GM19099 (cell line): ENCODE measurements around the gene D2HGDH.

Experiments
- POLR2A ChIP-seq: IDR thresholded peaks from 3 replicates; pipeline ENCODE4 v1.6.1; 2011; ENCODE audit warnings: low read depth; ENCODE audit not compliant: insufficient read length; ENCODE audit errors: extremely low read depth

The D2HGDH gene

GRCh38 chr2:241808051-241808720, 73.8 kb downstream of the D2HGDH start:
- TF ChIP-seq POLR2A: no peak

DNA sequence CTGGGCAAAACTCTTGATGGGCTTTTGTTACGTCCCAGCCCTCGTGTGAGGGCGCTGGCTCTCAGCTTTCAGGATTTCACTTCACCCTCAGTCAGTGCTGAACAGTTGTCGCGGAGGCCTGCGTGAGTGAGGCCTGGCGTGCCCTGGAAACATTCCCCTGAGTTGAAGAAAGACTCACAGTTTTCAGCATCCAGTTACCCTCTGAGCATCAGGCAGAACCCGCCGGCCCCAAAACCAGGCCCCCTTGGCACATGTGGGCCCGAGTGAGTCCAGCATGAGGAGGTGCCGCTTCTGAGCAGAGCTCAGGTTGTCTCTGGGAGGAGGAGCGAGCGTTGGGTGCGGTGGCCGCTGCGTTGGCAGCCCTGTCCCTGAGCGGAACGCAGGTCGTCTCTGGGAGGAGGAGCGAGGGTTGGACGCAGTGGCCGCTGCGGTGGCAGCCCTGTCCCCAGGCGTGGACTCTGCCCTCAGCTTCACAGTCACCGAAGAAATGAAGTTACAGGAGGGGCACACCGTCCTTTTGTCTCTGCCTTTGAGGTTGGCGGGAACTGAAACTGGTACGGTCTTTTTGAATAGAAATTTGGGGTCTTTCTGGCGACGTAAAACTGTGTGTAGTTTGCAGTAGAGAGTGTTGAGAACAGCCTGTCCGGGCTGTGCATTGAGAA, 74.4 kb downstream of the D2HGDH start, which contains the start of gene NEU4:
Gene NEU4, plus strand, starts transcription at position 473 of the 662 bp plus-strand sequence. CDS start 5,292 bp downstream, outside the sequence.
- no peak for TF ChIP-seq POLR2A

DNA sequence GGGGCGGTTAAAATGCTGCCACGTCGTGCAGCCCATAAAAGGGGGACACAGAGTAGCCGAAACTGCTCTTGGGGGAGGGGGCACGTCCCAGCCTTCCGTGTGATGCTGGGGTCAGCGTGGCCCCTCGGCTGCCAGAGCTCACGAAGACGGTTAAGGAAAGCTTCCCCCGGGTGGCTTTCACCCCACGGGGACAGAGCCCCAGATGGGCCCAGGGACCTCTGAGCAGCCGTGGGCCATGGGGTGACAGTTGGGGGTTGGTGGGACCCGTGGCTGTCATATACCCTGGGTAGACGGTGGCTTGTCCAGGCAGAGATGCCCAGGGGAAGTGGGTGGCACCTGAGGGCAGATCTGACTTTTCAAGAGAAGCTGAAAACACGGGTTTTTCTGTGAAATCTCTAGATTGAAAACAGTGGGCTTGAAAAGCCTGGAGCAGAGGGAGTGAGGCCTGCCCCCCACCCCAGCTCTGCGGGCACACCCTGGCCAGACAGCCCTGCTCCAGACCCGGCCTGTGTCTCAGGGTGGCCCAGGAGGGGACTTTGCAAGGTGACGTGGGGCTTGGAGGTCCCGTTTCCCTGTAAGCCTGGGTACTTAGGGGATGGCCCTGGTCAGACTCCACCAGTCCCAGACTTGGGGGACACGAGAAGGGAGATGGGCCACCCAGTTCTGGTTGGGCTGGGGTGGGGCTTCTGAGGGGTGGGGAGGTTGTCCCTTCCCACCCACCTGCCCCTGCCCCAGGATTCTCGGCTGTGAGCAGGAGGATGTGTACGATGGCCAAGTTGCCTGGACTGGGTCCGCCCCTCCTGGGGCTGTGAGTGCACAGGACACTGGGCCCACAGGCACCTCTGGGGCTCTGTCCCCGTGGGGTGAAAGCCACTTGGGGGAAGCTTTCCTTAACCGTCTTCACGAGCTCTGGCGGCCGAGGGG, 75.2 kb downstream of the D2HGDH start:
- no peak for TF ChIP-seq POLR2A

DNA sequence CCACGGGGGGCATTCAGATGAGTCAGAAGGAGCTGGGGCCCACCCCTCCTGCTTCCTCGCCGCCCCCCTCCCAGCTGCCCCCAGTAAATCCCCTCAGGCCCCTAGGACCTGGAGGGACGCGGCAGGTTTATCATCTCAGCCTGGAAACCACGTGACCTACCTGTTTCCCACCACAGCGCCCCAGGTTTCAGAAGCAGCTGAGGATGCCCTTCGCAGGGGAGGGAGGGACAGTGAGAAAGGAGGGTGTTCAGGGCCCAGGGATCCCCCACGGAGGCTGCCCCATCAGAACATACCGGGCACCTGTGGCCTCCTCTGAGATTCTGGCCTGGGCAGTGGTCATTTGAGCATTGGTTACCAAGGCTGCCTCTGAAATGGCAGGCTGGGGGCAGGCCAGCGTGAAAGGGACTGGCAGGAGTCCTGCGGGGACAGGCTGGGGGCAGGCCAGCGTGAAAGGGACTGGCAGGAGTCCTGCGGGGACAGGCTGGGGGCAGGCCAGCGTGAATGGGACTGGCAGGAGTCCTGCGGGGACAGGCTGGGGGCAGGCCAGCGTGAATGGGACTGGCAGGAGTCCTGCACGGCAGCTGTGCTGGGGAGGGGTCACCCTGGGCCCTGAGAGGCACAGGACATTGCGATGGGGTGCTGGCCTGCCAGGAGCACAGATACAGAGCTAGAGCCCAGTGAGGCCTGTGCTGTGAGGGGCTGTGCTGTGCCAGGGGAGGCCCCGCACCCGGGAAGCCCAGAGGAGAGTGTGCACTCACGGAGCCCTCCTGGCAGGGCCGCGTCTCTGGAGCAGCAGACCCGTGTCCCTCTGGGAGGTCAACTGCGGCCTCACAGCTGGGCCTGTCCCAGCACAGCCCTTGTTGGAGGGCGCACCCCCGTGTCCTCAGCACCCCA, 76.1 kb downstream of the D2HGDH start:
- no peak for TF ChIP-seq POLR2A

DNA sequence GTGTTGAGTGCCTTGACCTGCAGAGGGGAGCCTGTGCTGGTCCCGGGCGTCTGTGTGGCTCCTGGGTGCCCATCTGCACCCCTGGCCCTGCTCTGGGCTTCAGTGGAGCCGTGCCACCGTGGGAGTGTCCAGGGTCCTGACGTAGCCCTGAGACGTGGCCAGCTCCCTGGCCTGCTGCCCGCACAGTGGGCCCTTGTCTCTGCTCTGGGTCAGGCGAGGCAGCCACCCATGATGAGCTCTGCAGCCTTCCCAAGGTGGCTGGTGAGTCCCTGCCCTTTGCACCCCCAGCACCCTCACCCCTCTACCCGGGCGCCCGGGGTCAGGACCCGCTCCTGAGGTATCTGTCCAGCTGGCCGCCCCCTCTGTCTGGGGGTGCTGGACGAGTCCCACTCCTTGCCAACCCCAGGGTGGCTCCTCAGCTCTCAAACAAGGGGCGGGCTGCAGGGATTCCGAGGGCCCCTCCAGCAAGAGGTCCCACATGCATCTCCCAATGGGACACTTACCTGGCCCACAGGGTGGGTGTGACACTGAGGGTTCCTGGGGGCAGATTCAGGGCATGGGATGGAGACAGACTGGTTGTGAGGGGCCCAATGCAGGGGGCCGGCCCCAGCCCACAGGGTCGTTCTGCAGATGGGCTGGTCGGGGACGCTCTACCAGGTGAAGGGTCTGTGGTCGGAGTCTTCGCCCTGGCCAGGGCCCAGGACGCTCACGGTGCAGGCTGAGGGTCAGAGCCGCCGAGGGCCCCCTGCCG, 76.9 kb downstream of the D2HGDH start:
- TF ChIP-seq POLR2A: no peak

- TF ChIP-seq POLR2A: no peak
These were observed 77.7 kb downstream of the D2HGDH start for GRCh38 chr2:241811952-241812729.

DNA sequence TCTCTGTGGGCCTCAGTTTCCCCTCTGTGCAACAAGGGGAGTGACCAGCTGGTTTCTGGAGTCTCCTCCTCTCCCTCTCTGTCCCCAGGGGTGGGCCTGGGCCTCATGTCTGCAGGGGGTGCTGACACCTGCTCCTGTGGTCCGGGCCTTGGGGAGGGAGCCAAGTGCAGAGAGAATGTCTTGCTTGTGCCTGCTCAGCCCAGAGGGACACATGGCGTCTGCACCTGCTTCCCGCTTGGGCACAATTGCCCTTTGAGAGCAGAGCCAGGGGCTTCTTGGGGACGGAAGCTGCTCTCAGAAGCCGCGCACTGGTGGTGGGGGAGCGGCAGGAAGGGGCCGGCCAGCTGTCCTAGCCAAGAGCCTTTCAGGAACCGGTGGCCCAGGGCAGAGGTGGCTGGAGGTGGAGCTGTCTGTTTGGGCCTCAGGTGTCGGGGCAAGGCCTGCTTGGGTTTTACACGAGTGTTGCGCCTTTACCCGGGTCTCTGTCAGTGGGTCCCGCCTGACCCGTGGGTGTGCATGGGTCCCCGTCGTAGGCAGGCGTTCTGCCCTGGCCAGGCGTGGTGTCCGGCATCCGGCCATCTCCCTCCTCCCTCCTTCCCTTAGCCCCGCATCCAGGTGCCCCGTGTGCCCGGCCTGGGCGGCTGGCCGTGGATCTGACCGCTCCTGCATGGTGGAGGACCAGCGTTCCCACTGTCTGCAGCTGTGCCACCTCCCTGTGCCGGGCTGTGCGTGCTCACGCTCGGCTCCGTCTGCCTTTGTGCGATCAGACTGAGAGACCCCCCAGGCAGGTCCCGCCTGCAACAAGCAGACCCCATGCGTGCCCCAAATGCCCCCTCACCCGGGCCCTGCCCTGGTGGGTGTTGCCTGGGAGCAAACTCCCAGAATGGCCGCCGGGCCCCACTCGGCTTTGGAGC, 78.6 kb downstream of the D2HGDH start:
- TF ChIP-seq POLR2A: no peak

DNA sequence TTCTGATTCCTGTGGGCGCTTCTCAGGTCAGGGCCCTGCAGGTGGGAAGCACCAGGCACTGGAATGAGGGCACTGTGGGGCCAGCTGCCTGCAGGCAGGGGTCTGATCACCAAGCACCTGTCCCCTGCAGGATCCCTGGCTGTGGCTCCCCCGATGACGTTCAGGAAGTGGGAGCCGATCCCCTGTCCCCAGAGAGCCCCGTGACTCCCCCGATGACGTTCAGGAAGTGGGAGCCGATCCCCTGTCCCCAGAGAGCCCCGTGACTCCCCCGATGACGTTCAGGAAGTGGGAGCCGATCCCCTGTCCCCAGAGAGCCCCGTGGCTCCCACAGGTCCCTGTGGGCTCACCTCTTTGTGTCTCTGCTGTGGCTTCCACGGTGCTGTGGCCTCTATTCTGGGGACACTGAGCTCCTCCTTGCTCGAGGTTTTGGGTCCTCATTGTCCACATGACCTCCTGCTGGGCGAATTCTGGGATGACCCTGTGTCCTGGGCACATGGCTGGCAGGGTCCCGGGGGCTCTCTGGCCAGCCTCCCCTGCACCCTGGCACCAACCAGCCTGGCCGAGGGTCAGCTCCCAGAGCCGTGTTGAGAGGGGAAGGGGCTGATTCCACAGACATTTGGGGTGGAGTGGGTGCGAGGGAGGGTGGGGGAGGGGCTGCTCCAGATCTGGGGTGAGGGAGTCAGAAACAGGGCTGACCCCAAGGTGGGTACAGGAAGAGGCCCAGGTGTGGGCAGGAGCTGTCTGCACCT, 79.4 kb downstream of the D2HGDH start:
- TF ChIP-seq POLR2A: no peak

GRCh38 chr2:241814393-241814642, 79.9 kb downstream of the D2HGDH start:
- no peak for TF ChIP-seq POLR2A

- TF ChIP-seq POLR2A: no peak
These were observed 80.4 kb downstream of the D2HGDH start for GRCh38 chr2:241814643-241815476.
